ENCODE data around the gene MYL2.

MYL2 gene

GRCh38 chr12:110908377-110909152 lies 11.8 kb downstream of the MYL2 start:
- no peak overlapping the region for H3K4me3 ChIP-seq
- no peak for TF ChIP-seq CTCF (IDR thresholded peaks at IDR 0.05)
- DNase-seq (ENCODE audit: low spot score): no peak
- no peak overlapping the region for H3K27ac ChIP-seq

GRCh38 chr12:110907583-110907982 lies 12.8 kb downstream of the MYL2 start:
- Histone ChIP-seq H3K27ac (no peak overlapping the region), H3K4me3 (no peak overlapping the region)
- no peak for DNase-seq (ENCODE audit: low spot score)
- TF ChIP-seq CTCF (IDR thresholded peaks at IDR 0.05): no peak

GRCh38 chr12:110906985-110907384 lies 13.4 kb downstream of the MYL2 start:
- H3K4me3 ChIP-seq: no peak overlapping the region
- no peak for DNase-seq (ENCODE audit: low spot score)
- no peak for TF ChIP-seq CTCF (IDR thresholded peaks at IDR 0.05)
- no peak overlapping the region for H3K27ac ChIP-seq

- TF ChIP-seq CTCF (IDR thresholded peaks at IDR 0.05): no peak
- Histone ChIP-seq H3K4me3 (no peak overlapping the region), H3K27ac (no peak overlapping the region)
- DNase-seq (ENCODE audit: low spot score): no peak
Observed at GRCh38 chr12:110906516-110906915, 13.9 kb downstream of the MYL2 start.

- no peak for DNase-seq (ENCODE audit: low spot score)
- TF ChIP-seq CTCF (IDR thresholded peaks at IDR 0.05): no peak
- H3K4me3 ChIP-seq: no peak overlapping the region
- H3K27ac ChIP-seq: no peak overlapping the region
Observed at GRCh38 chr12:110906083-110906482, 14.3 kb downstream of the MYL2 start.

GRCh38 chr12:110903511-110903910 lies 16.9 kb downstream of the MYL2 start:
- no peak overlapping the region for H3K27ac ChIP-seq
- no peak for TF ChIP-seq CTCF (IDR thresholded peaks at IDR 0.05)
- no peak for DNase-seq (ENCODE audit: low spot score)
- H3K4me3 ChIP-seq: no peak overlapping the region

- Histone ChIP-seq H3K27ac (no peak overlapping the region), H3K4me3 (no peak overlapping the region)
- no peak for DNase-seq (ENCODE audit: low spot score)
- no peak for TF ChIP-seq CTCF (IDR thresholded peaks at IDR 0.05)
Observed at GRCh38 chr12:110901401-110901800, 19.0 kb downstream of the MYL2 start.
